H1 (cell line): ENCODE results near the gene FGFBP3.

ENCODE experiments used
- CHD2 ChIP-seq: IDR thresholded peaks from 2 replicates; pipeline ENCODE4 v1.6.1; 2012; ENCODE audit warnings: low read length, improper control_type of control experiment
- CTCF ChIP-seq, 3 experiments: IDR thresholded peaks; 1 replicate in 2 of 3; 2 replicates in 1 of 3; pipeline versions ENCODE4 v1.5.1 to v1.6.1; 2011; ENCODE audit warnings: low read length in 3 of 3, mild to moderate bottlenecking in 3 of 3, inconsistent platforms in 2 of 3, low read depth in 1 of 3, moderate library complexity in 1 of 3; ENCODE audit not compliant: insufficient read depth in 1 of 3; ENCODE audit errors: control extremely low read depth in 1 of 3
- EGR1 ChIP-seq: IDR thresholded peaks from 2 replicates; pipeline ENCODE4 v1.6.1; 2011; ENCODE audit warnings: low read depth, low read length, borderline replicate concordance
- POLR2AphosphoS5 ChIP-seq: IDR thresholded peaks from 2 replicates; pipeline ENCODE4 v1.6.1; 2011; ENCODE audit warnings: low read depth, low read length
- TAF7 ChIP-seq: optimal IDR thresholded peaks from 2 replicates; pipeline ENCODE3; 2011; ENCODE audit warnings: low read depth, mild to moderate bottlenecking, inconsistent platforms, low read length, moderate library complexity, borderline replicate concordance

GRCh38 chr10:91908337-91909116 lies 759 bp downstream of the FGFBP3 start:
- TF ChIP-seq TAF7 = peak; percentile 25
- no peak; the same call in 1 of the 2 replicates for TF ChIP-seq POLR2AphosphoS5
- TF ChIP-seq EGR1 = no peak
- TF ChIP-seq CTCF (IDR thresholded peaks at IDR 0.05; ENCODE audit: control extremely low read depth in 1 of 3, insufficient read depth in 1 of 3, low read depth in 1 of 3, low read length in 3 of 3) = peak; percentile 61 to 65 (median 61)
- no peak for TF ChIP-seq CHD2
